Endothelial cell of umbilical vein (primary cell): ENCODE measurements around the gene SCYGR7. TPM values are rescaled to one million over a fixed set of nuclear protein-coding genes. Genes with fewer than 3 reads are reported as not detected.

Experiments
- BruUV-seq: library from RNA; stranded (reverse); fragments of 400-500 nt; replicated peaks from 2 replicates; lab custom pipeline; 2021; lab: Mats Ljungman, UMichigan
- CTCF ChIA-PET: fragments of 300-600, 350-600 bp; sonication (Branson Sonifier 250); formaldehyde crosslinking; loops from one replicate; lab custom pipeline; 2021; ENCODE audit warnings: antibody characterized with exemption, inconsistent platforms; lab: Charles Lee
- POLR2A ChIA-PET: fragments of 300-600, 350-600 bp; sonication (Branson Sonifier 250); formaldehyde crosslinking; loops from one replicate; lab custom pipeline; 2021; ENCODE audit warnings: antibody characterized with exemption, inconsistent platforms; lab: Charles Lee
- DNase-seq: peaks from one replicate; pipeline ENCODE4 v3.0.0-alpha.2; 2011; ENCODE audit warnings: low read depth, low spot score
- FAIRE-seq: peaks from 2 replicates; lab custom pipeline; 2011; peaks lifted over from hg19 to GRCh38; lab: Jason Lieb, UNC
- H2AFZ ChIP-seq: 2 replicates; pipeline ENCODE4 v1.6.0; 2012; ENCODE audit warnings: low read depth, low read length, control low read depth, inconsistent platforms
- H3K27ac ChIP-seq: 2 replicates; pipeline ENCODE4 v1.5.1; 2011; ENCODE audit warnings: low read depth, mild to moderate bottlenecking, control low read depth, low read length, moderate library complexity; ENCODE audit not compliant: insufficient read depth
- H3K27me3 ChIP-seq, 2 experiments: 2 replicates each; pipeline versions ENCODE4 v1.6.0 to v1.6.1; 2011; ENCODE audit warnings: low read length in 2 of 2, mixed read lengths in 1 of 2; ENCODE audit not compliant: control insufficient read depth in 2 of 2, insufficient read depth in 2 of 2
- H3K36me3 ChIP-seq, 2 experiments: 2 replicates in 1 of 2; 3 replicates in 1 of 2; pipeline ENCODE4 v1.5.1; 2011; ENCODE audit warnings: low read length in 2 of 2, mild to moderate bottlenecking in 1 of 2, moderate library complexity in 1 of 2; ENCODE audit not compliant: control insufficient read depth in 2 of 2, insufficient read depth in 2 of 2; ENCODE audit errors: extremely low read depth in 1 of 2
- H3K4me1 ChIP-seq: 3 replicates; pipeline ENCODE4 v1.5.1; 2011; ENCODE audit warnings: mild to moderate bottlenecking, low read length; ENCODE audit not compliant: control insufficient read depth, insufficient read depth; ENCODE audit errors: extremely low read depth
- H3K4me2 ChIP-seq: 2 replicates; pipeline ENCODE4 v1.6.1; 2011; ENCODE audit warnings: low read length, control low read depth, mixed read lengths; ENCODE audit not compliant: insufficient read depth
- H3K4me3 ChIP-seq, 3 experiments: fragments of 200-600 bp in 1 of 3; sonication (generic), shearing (Covaris generic) in 1 of 3; replicated peaks in 1 of 3; 2 replicates each; pipeline ENCODE4 v1.5.1; 2011 to 2016; ENCODE audit warnings: control low read depth in 3 of 3, low read length in 3 of 3, mild to moderate bottlenecking in 2 of 3, inconsistent platforms in 1 of 3, low read depth in 1 of 3, moderate library complexity in 1 of 3; ENCODE audit not compliant: insufficient read depth in 1 of 3
- H3K79me2 ChIP-seq: 2 replicates; pipeline ENCODE4 v1.6.0; 2012; ENCODE audit warnings: low read length, inconsistent platforms; ENCODE audit not compliant: control insufficient read depth, insufficient read depth
- H3K9ac ChIP-seq: replicated peaks from 2 replicates; pipeline ENCODE3; 2011; ENCODE audit warnings: low read length, control low read depth; ENCODE audit not compliant: insufficient read depth; ENCODE audit errors: extremely low read depth
- H3K9me1 ChIP-seq: replicated peaks from 3 replicates; pipeline ENCODE4 v1.6.0; 2011; ENCODE audit warnings: mild to moderate bottlenecking, low read length; ENCODE audit not compliant: control insufficient read depth, insufficient read depth; ENCODE audit errors: extremely low read depth
- H3K9me3 ChIP-seq: replicated peaks from 2 replicates; pipeline ENCODE4 v1.5.1; 2012; ENCODE audit warnings: low read length, inconsistent platforms; ENCODE audit not compliant: control insufficient read depth, insufficient read depth
- H4K20me1 ChIP-seq: replicated peaks from 2 replicates; pipeline ENCODE3; 2011; ENCODE audit warnings: mild to moderate bottlenecking, low read length; ENCODE audit not compliant: control insufficient read depth, insufficient read depth; ENCODE audit errors: extremely low read depth
- GATA2 ChIP-seq: IDR thresholded peaks from 2 replicates; pipeline ENCODE4 v1.7.0; 2011; ENCODE audit warnings: low read depth, mild to moderate bottlenecking, moderate library complexity, mixed read lengths, low read length; ENCODE audit not compliant: insufficient read length, insufficient read depth
- MYC ChIP-seq: IDR thresholded peaks from one replicate; pipeline ENCODE4 v1.6.1; 2011; ENCODE audit warnings: mild to moderate bottlenecking, low read depth, low read length
- POLR2AphosphoS5 ChIP-seq: IDR thresholded peaks from 2 replicates; pipeline ENCODE4 v1.6.1; 2012; ENCODE audit warnings: low read depth, mild to moderate bottlenecking, control low read depth, low read length, moderate library complexity; ENCODE audit not compliant: insufficient read depth
- dilution Hi-C: fragments of 300-500 bp; cut with MboI; formaldehyde crosslinking; loops from one replicate; pipeline ENCODE4 v1.15.0; 2019; ENCODE audit warnings: low sequenced_read_pairs; ENCODE audit not compliant: extremely low pct_ligation_motif_present
- intact Hi-C: fragments of 100-400 bp; cut with micrococcal nuclease; formaldehyde crosslinking; loops from one replicate; pipeline ENCODE4 v1.10.0; 2022
- polyA plus RNA-seq, 4 experiments: library from polyadenylated mRNA; depleted of rRNA in 3 of 4; stranded (reverse) in 3 of 4; unstranded in 1 of 4; fragments of >200 nt; gene quantifications; 2 replicates each; pipeline versions ENCODE4 v1.2.1 to v1.2.3, GENCODE V29; 2011 to 2012; ENCODE audit warnings: missing spikeins in 1 of 4
- total RNA-seq: library from RNA; stranded (reverse); gene quantifications from 2 replicates; pipeline ENCODE4 v1.2.3, GENCODE V29; 2021
- TF ChIP-seq, protein P1 (sequence below), 2 donors: IDR thresholded peaks; 1 replicate in 1 of 2; 2 replicates in 1 of 2; pipeline ENCODE4 v1.5.1; 2011; ENCODE audit warnings: low read length in 2 of 2, mild to moderate bottlenecking in 2 of 2, moderate library complexity in 2 of 2, control low read depth in 1 of 2, inconsistent platforms in 1 of 2, low read depth in 1 of 2; ENCODE audit not compliant: insufficient read depth in 1 of 2; ENCODE audit errors: extremely low read depth in 1 of 2
- TF ChIP-seq, protein P2 (sequence below): IDR thresholded peaks from 2 replicates; pipeline ENCODE4 v1.6.1; 2011; ENCODE audit not compliant: insufficient read depth, insufficient read length

SCYGR7 gene
- total and polyA plus RNA-seq, 2 donors (not counting 3 experiments of a cell fraction or from before 2014, with no cell fraction given), result not detected

DNA sequence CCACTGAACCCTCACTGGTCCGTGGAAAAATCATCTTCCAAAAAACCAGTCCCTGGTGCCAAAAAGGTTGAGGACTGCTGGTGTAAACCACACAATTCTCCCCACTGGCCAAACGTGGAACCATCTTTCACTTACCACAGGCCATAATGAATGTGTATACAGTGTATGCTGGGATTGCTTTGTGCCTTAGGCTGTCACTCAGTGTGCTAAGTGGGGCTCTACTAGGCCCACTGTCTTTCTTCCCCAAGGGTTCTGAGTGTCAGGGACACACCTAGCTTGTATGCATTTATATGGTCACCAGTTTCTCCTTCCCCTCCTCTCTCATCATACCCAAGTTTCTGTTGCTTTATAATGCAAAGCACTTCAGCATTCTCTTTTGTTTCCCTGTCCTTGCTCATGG is 44.8 kb downstream of the SCYGR7 start:
- intact Hi-C loops, result no loop called here
- TF ChIP-seq, protein P1, sequence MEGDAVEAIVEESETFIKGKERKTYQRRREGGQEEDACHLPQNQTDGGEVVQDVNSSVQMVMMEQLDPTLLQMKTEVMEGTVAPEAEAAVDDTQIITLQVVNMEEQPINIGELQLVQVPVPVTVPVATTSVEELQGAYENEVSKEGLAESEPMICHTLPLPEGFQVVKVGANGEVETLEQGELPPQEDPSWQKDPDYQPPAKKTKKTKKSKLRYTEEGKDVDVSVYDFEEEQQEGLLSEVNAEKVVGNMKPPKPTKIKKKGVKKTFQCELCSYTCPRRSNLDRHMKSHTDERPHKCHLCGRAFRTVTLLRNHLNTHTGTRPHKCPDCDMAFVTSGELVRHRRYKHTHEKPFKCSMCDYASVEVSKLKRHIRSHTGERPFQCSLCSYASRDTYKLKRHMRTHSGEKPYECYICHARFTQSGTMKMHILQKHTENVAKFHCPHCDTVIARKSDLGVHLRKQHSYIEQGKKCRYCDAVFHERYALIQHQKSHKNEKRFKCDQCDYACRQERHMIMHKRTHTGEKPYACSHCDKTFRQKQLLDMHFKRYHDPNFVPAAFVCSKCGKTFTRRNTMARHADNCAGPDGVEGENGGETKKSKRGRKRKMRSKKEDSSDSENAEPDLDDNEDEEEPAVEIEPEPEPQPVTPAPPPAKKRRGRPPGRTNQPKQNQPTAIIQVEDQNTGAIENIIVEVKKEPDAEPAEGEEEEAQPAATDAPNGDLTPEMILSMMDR (IDR thresholded peaks at IDR 0.05; ENCODE audit: extremely low read depth in 1 of 2, insufficient read depth in 1 of 2, low read depth in 1 of 2, low read length in 2 of 2), result no peak
- TF ChIP-seq GATA2 (no peak), MYC (no peak), POLR2AphosphoS5 (no peak)
- TF ChIP-seq, protein P2, sequence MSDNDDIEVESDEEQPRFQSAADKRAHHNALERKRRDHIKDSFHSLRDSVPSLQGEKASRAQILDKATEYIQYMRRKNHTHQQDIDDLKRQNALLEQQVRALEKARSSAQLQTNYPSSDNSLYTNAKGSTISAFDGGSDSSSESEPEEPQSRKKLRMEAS, result no peak
- H3K9me1 ChIP-seq, result no peaks in the 10 kb centered on the region
- no peak overlapping the region for H3K4me3 ChIP-seq
- H3K4me1 ChIP-seq, result no peaks in the 10 kb centered on the region
- BruUV-seq, result no TSS peak
- H3K4me2 ChIP-seq, result no peak overlapping the region
- FAIRE-seq, result no peak
- no peak overlapping the region for H3K27ac ChIP-seq
- dilution Hi-C loops, result no loop called here
- no peak for DNase-seq
- H2AFZ ChIP-seq, result peak overlapping the region; percentile 28
- ChIA-PET POLR2A (no interaction called here), CTCF (interaction anchor here (1.4 to 4.0 kb wide), 4 partner anchors 83 to 113 kb away, joined by 6 to 69 read pairs (median 6); partner anchors contain the start of gene DAW1)
- no peaks in the 10 kb centered on the region for H3K9me3 ChIP-seq
- H3K27me3 ChIP-seq, result no peaks in the 10 kb centered on the region
- H4K20me1 ChIP-seq, result no peaks in the 10 kb centered on the region
- H3K79me2 ChIP-seq, result no peaks in the 10 kb centered on the region
- H3K9ac ChIP-seq, result no peak overlapping the region
- no peaks in the 10 kb centered on the region for H3K36me3 ChIP-seq
